Measurements from ENCODE around the gene PTH1R. TPM values are rescaled to one million over a fixed set of nuclear protein-coding genes. Genes with fewer than 3 reads are reported as not detected.

PTH1R gene
- total RNA-seq, 1 experiment from 2014 or later = 1.0 TPM

DNA sequence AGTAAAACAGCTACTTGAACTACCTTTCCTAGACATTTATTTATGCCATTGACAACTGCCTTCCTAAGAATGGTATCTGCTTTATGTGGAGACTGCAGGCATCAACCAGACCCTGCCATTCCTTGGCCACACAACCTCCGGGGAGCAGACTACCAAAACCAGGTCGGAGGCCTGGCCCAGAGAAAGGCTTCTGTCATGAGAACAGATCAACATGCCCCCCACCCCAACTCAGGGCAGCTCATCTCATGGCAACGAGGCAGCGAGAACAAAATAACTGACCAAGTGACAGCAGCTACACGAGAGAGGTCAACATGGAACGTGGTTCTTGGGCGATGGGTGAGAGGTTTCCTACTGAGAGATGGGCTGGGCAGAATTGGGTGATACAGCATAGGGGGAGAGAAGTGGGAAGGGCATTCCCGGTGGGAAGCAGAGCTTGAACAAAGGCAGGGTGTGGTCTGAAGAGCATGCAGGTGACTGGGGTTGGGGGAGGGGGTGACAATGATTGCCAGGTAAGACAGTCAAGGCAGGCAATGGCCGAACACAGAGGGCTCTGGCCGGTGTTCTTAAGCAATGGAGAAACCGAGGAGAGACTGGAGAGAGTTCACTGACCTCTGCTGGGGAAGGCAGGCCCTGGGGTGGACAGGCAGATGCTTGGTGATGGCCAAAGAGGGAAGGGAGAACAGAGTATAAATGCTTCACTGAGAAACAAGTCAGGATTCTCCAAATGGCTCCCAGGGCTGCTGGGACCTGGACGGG lies 65.1 kb downstream of the PTH1R start:
- 0 out of 2 replicates have a peak overlapping the region, but pooled peaks have one; percentile 10 for H3K14ac ChIP-seq (ENCODE audit: insufficient read depth, low read length)

More for the DNA sequence above, 65.1 kb downstream of the PTH1R start:
- no peak overlapping the region for H3K4me3 Mint-ChIP-seq
- no peaks in the 10 kb centered on the region for H3K27me3 Mint-ChIP-seq (ENCODE audit: low read depth)
- H2AK5ac ChIP-seq (ENCODE audit: insufficient read length, low read length) = no peak overlapping the region
- no peaks in the 10 kb centered on the region for H3K9me3 ChIP-seq (ENCODE audit: control insufficient read depth, low read depth, low read length)
- WGBS (ENCODE audit: extremely low coverage, insufficient read length, low lambda C conversion rate) = no CpG with 5 or more reads among the region's 12 CpGs
- H3K4me2 ChIP-seq (ENCODE audit: insufficient read depth, insufficient read length, low read length) = no peak overlapping the region
- H3K79me1 ChIP-seq (ENCODE audit: insufficient read depth, low read depth, low read length, poor library complexity, severe bottlenecking) = peaks cover 6% of the 10 kb centered on the region
- no peak overlapping the region for H2AFZ ChIP-seq (ENCODE audit: low read length)
- H2BK5ac ChIP-seq (ENCODE audit: insufficient read length, low read length) = no peak overlapping the region
- H3K9me3 Mint-ChIP-seq = no peaks in the 10 kb centered on the region
- H3K56ac ChIP-seq (ENCODE audit: insufficient read length, low read depth, low read length) = no peak overlapping the region
- no peak overlapping the region for H4K5ac ChIP-seq (ENCODE audit: insufficient read length, low read depth, low read length)
- H3K27ac Mint-ChIP-seq = peak overlapping the region; percentile 11 to 68 (median 63); a peak in 6 of 7 replicates
- no peaks in the 10 kb centered on the region for H3K27me3 ChIP-seq (ENCODE audit: insufficient read depth, low read length)
- no peak overlapping the region for H3K18ac ChIP-seq (ENCODE audit: insufficient read length, low read depth, low read length)
- peaks cover 41 to 47% of the 10 kb centered on the region in 2 experiments for H3K4me1 Mint-ChIP-seq
- H2BK12ac ChIP-seq (ENCODE audit: insufficient read length, low read depth, low read length) = no peak overlapping the region
- no peak overlapping the region for H3K4ac ChIP-seq (ENCODE audit: low read depth, low read length)
- H4K20me1 ChIP-seq (ENCODE audit: control insufficient read depth, insufficient read depth, insufficient read length) = no peaks in the 10 kb centered on the region
- no peaks in the 10 kb centered on the region for H3K23me2 ChIP-seq (ENCODE audit: insufficient read length, low read depth, low read length, poor library complexity, severe bottlenecking)
- H3K9ac ChIP-seq (ENCODE audit: extremely low read depth, insufficient read length, low read length) = no peak overlapping the region
- peaks cover 14 to 44% (median 42%) of the 10 kb centered on the region in 3 experiments for H3K36me3 Mint-ChIP-seq (ENCODE audit: insufficient read depth in 1 of 3, low read depth in 3 of 3)
- no peak overlapping the region for H3T11ph ChIP-seq (ENCODE audit: low read length)
- H4K8ac ChIP-seq (replicated peaks; ENCODE audit: insufficient read length, low read depth, low read length) = no peak overlapping the region
- H3K4me1 ChIP-seq (ENCODE audit: insufficient read depth, low read length) = peaks cover 2% of the 10 kb centered on the region; the same call in 1 of the 2 replicates
- H2BK20ac ChIP-seq (ENCODE audit: low read depth, low read length, poor library complexity, severe bottlenecking) = no peak overlapping the region
- no peak overlapping the region for H2BK120ac ChIP-seq (ENCODE audit: low read depth, low read length, poor library complexity, severe bottlenecking)
- peaks cover 19% of the 10 kb centered on the region; the same call in 1 of the 2 replicates for H3K79me2 ChIP-seq (ENCODE audit: insufficient read depth, low read length)
- no peak overlapping the region for H4K91ac ChIP-seq (ENCODE audit: insufficient read length, low read depth, low read length)
- DNase-seq = no peak
- H3K27ac ChIP-seq (ENCODE audit: insufficient read length, low read depth, low read length) = no peak overlapping the region
- H3K23ac ChIP-seq (ENCODE audit: insufficient read length, low read depth, low read length) = no peak overlapping the region
- H2BK15ac ChIP-seq (ENCODE audit: low read depth, low read length) = no peak overlapping the region
- TF ChIP-seq CTCF (conservative IDR thresholded peaks at IDR 0.05) = no peak

All from H9 (cell line).